ENCODE measurements around the gene PARL.

GRCh38 chr3:183827809-183828537, 56.7 kb downstream of the PARL start:
- TF ChIP-seq CTCF (IDR thresholded peaks at IDR 0.05) (no peak), POLR2A (IDR thresholded peaks at IDR 0.05) (no peak)

Data from uterus (tissue), 2 donors.